ENCODE data around the gene CIB4.

Gene CIB4

GRCh38 chr2:26640781-26641564 lies at the start of gene CIB4:
CIB4 (minus strand) TSS chr2:26641366; CDS start chr2:26641314, 52 bp downstream.
- no peak for DNase-seq (ENCODE audit: low spot score)

GRCh38 chr2:26687801-26688200 lies 46.6 kb upstream of the CIB4 start:
- no peak for DNase-seq (ENCODE audit: low spot score)

- DNase-seq (ENCODE audit: low spot score), result no peak
Observed at GRCh38 chr2:26687328-26687727, 46.2 kb upstream of the CIB4 start.

GRCh38 chr2:26685989-26686839 lies 45.0 kb upstream of the CIB4 start:
- no peak for DNase-seq (ENCODE audit: low spot score)

GRCh38 chr2:26685341-26685740 lies 44.2 kb upstream of the CIB4 start:
- no peak for DNase-seq (ENCODE audit: low spot score)

- DNase-seq (ENCODE audit: low spot score), result no peak
Observed at GRCh38 chr2:26683583-26683982, 42.4 kb upstream of the CIB4 start.

GRCh38 chr2:26682155-26682554 lies 41.0 kb upstream of the CIB4 start:
- no peak for DNase-seq (ENCODE audit: low spot score)

GRCh38 chr2:26681656-26682055 lies 40.5 kb upstream of the CIB4 start:
- no peak for DNase-seq (ENCODE audit: low spot score)

- DNase-seq (ENCODE audit: low spot score), result no peak
Observed at GRCh38 chr2:26679867-26680266, 38.7 kb upstream of the CIB4 start.

GRCh38 chr2:26678035-26678434 lies 36.9 kb upstream of the CIB4 start:
- DNase-seq (ENCODE audit: low spot score), result no peak

- DNase-seq (ENCODE audit: low spot score), result no peak
Observed at GRCh38 chr2:26675651-26676255, 34.6 kb upstream of the CIB4 start.

GRCh38 chr2:26674771-26675170 lies 33.6 kb upstream of the CIB4 start:
- DNase-seq (ENCODE audit: low spot score), result no peak

GRCh38 chr2:26674002-26674751 lies 33.0 kb upstream of the CIB4 start:
- DNase-seq (ENCODE audit: low spot score), result no peak

GRCh38 chr2:26672818-26673393 lies 31.7 kb upstream of the CIB4 start:
- DNase-seq (ENCODE audit: low spot score), result no peak

- no peak for DNase-seq (ENCODE audit: low spot score)
Observed at GRCh38 chr2:26672112-26672817, 31.1 kb upstream of the CIB4 start.

GRCh38 chr2:26671691-26672090 lies 30.5 kb upstream of the CIB4 start:
- DNase-seq (ENCODE audit: low spot score), result no peak

GRCh38 chr2:26670931-26671460 lies 29.8 kb upstream of the CIB4 start:
- DNase-seq (ENCODE audit: low spot score), result no peak

- peak; percentile 44 for DNase-seq (ENCODE audit: low spot score)
Observed at GRCh38 chr2:26670171-26670570, 29.0 kb upstream of the CIB4 start.

GRCh38 chr2:26668856-26669750 lies 27.9 kb upstream of the CIB4 start:
- DNase-seq (ENCODE audit: low spot score), result no peak

GRCh38 chr2:26668041-26668440 lies 26.9 kb upstream of the CIB4 start:
- no peak for DNase-seq (ENCODE audit: low spot score)

All from AG08395 (cell line).